OCI-LY1 (cell line): Measurements from ENCODE around the gene CIRBP.

Experiments used
- CTCF ChIP-seq: fragments of 200-600 bp; sonication (generic), shearing (Covaris generic); IDR thresholded peaks from 2 replicates; pipeline ENCODE4 v1.5.1; 2017; ENCODE audit warnings: mild to moderate bottlenecking, antibody characterized with exemption, low read length, moderate library complexity, mixed read lengths
- EZH2 ChIP-seq: fragments of 200-600 bp; sonication (generic), shearing (Covaris generic); IDR thresholded peaks from 2 replicates; pipeline ENCODE4 v1.8.0; 2017; ENCODE audit warnings: borderline replicate concordance, mixed run types, mild to moderate bottlenecking, antibody characterized with exemption, low read length, moderate library complexity, mixed read lengths

- TF ChIP-seq CTCF, result no peak
- no peak for TF ChIP-seq EZH2
These were observed 42.4 kb upstream of the CIRBP start for GRCh38 chr19:1226522-1227303.
